Epithelial cell of esophagus (primary cell): ENCODE measurements around the gene GJD3.

ENCODE experiments used
- DNase-seq: peaks from one replicate; pipeline ENCODE4 v3.0.0; 2010; ENCODE audit warnings: low read depth
- H3K4me3 ChIP-seq: 2 replicates; pipeline ENCODE4 v1.5.1; 2011; ENCODE audit warnings: mild to moderate bottlenecking, low read length, control low read depth
- CTCF ChIP-seq: IDR thresholded peaks from 2 replicates; pipeline ENCODE4 v1.5.1; 2011; ENCODE audit warnings: low read depth, mild to moderate bottlenecking, low read length, control low read depth, inconsistent platforms; ENCODE audit not compliant: insufficient read depth; ENCODE audit errors: missing control alignments

GJD3 gene

DNA sequence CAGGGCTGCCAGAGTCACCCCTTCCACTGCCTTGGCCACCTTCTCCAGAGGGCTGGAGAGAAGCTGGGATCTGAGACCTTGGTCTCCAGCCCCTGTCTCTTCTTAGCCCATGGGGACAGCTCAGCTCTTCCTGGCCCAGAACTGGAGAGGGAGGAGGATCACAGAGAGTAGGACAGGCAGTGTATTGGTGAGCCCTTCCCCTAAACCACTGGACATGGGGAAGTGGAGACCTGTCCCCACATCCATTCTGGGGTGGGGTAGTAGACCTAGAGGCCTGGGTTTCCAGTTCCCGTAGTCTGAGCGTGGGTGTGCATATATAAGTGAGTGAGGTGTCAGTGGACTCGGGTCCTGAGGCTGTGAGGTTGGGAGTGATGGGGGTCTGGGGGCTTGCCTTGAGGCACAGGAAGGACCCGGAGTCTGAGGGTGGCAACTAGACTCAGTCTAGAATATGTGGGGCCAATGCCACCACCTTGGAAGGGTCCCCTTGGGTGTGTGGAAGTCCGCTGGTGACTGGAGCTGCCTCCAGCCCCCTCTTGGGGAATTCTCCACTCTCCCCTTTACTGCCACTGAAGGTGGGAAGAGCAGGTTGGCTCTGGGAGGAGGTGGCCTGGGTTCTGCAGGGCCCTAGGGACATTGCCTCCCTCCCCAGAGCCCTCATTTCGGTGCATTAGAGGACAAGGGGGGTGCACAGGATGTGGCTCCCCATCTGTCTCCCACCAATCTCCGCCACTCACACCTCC lies 19.9 kb downstream of the GJD3 start:
- DNase-seq, result no peak

GRCh38 chr17:40343219-40344119 lies 21.1 kb downstream of the GJD3 start:
- H3K4me3 ChIP-seq, result no peak overlapping the region
- DNase-seq, result no peak
- TF ChIP-seq CTCF, result no peak

More for the DNA sequence above, 19.9 kb downstream of the GJD3 start:
- no peak for TF ChIP-seq CTCF
- peak overlapping the region; percentile 32 for H3K4me3 ChIP-seq

DNA sequence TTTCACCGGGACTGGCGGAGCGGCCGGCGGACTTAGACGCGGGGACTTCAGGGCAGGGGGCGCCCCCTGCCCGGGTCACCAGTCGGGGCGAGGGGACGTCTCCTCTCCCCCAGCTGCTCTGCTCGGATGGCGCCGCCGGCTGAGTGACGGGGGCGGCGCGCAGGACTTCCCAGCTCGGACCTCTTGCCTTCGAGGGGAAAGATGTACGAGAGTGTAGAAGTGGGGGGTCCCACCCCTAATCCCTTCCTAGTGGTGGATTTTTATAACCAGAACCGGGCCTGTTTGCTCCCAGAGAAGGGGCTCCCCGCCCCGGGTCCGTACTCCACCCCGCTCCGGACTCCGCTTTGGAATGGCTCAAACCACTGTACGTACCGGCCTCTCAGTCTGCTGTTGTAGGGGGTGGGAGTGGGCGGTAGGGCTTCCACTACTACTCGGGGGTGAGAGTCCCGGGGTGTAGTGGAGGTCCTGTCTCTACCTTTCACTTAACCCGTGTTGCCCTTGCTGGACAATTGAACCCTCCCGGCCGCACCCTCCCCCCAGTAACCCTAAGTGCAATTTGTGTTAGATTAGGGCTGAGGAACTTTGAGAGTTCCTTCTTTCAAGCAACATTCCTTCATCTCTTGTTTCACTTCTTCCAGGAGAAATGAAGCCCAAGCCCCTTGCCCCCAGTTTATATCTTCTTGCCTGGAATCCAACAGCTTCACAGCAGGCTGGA lies 21.9 kb downstream of the GJD3 start:
- no peak for DNase-seq
- peak overlapping the region; percentile 52 for H3K4me3 ChIP-seq
- TF ChIP-seq CTCF, result no peak

DNA sequence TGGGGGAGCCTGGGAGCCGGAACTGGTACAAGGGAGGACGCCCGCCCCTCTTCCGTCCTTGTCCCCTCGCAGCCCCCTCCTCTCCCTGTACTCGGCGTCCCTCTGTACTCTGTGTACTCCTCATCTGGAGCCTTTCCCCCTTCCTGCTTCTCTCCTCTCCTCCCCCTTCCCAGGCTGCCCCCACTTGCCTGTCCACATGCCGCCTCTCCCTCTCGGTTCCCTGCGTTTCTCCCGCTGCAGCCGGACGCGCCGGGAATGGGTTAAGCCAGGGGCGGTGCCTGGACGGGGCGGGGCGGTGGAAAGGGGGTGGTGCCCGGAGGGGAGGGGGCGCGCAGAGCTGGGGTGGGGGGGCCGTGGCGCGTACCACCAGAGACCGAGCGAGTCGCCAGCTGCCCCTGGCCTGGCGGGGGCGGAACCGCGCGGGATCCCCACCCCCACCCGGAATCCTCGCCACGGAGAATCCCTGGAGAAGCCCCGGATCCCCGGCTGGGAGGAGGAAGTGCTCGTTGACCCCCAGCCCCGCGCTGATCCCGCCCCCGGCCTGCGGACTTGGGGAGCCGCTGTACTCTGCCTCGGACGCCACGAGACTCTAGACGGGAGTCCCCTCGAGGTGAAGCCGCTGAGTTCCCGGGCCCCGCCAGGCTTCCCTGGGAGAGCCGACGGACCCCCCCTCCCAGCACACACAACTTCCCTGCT lies 22.6 kb downstream of the GJD3 start:
- no peak for TF ChIP-seq CTCF
- peak; percentile 40 for DNase-seq

GRCh38 chr17:40340880-40341807 lies 23.4 kb downstream of the GJD3 start:
- peak; percentile 61 for DNase-seq
- H3K4me3 ChIP-seq, result peak overlapping the region; percentile 52
- no peak for TF ChIP-seq CTCF

More for the DNA sequence above, 22.6 kb downstream of the GJD3 start:
- H3K4me3 ChIP-seq, result peak overlapping the region; percentile 52
